Neural cell (in vitro differentiated cells): Measurements from ENCODE around the gene SEZ6. TPM values are rescaled to one million over a fixed set of nuclear protein-coding genes. Genes with fewer than 3 reads are reported as not detected.
A peak's percentile ranks its signal among the peaks of the same experiment; 100 is the strongest.

Experiments used
- H2AFZ ChIP-seq: fragments of 200-600, 300-800 bp; sonication (generic), shearing (Covaris generic); 2 replicates; pipeline ENCODE4 v1.6.0; 2014; ENCODE audit warnings: low read depth, mild to moderate bottlenecking, antibody characterized with exemption, low read length, moderate library complexity
- H3F3A ChIP-seq: fragments of 200-600 bp; shearing (Covaris generic); 2 replicates; pipeline ENCODE4 v1.6.1; 2016; ENCODE audit warnings: mild to moderate bottlenecking, moderate library complexity, mixed read lengths, antibody characterized with exemption, low read length; ENCODE audit not compliant: insufficient read depth, poor library complexity, severe bottlenecking
- H3K27ac ChIP-seq: fragments of 200-600, 300-800 bp; sonication (generic), shearing (Covaris generic); 2 replicates; pipeline ENCODE4 v1.5.1; 2014; ENCODE audit warnings: mild to moderate bottlenecking, low read length, moderate library complexity
- H3K27me3 ChIP-seq: fragments of 300-800, 200-600 bp; sonication (generic), shearing (Covaris generic); 2 replicates; pipeline ENCODE4 v1.6.0; 2014; ENCODE audit warnings: mild to moderate bottlenecking, low read depth, low read length, moderate library complexity; ENCODE audit not compliant: insufficient read depth
- H3K36me3 ChIP-seq: fragments of 300-800, 200-600 bp; sonication (generic), shearing (Covaris generic); 2 replicates; pipeline ENCODE4 v1.5.1; 2014; ENCODE audit warnings: mild to moderate bottlenecking, antibody characterized with exemption, low read length, moderate library complexity; ENCODE audit not compliant: insufficient read depth
- H3K4me2 ChIP-seq: fragments of 300-800, 200-600 bp; sonication (generic), shearing (Covaris generic); 2 replicates; pipeline ENCODE4 v1.6.0; 2014; ENCODE audit warnings: mild to moderate bottlenecking, low read length
- H3K4me3 ChIP-seq: fragments of 300-800, 200-600 bp; sonication (generic), shearing (Covaris generic); 2 replicates; pipeline ENCODE4 v1.5.1; 2014; ENCODE audit warnings: mild to moderate bottlenecking, low read length, moderate library complexity
- H3K79me2 ChIP-seq: fragments of 200-600 bp; shearing (Covaris generic); replicated peaks from 2 replicates; pipeline ENCODE4 v1.6.0; 2014; ENCODE audit warnings: mild to moderate bottlenecking, low read length, moderate library complexity; ENCODE audit not compliant: insufficient read depth
- H3K9ac ChIP-seq: fragments of 300-800, 200-600 bp; sonication (generic), shearing (Covaris generic); 2 replicates; pipeline ENCODE4 v1.6.1; 2016; ENCODE audit warnings: mild to moderate bottlenecking, low read length, mixed read lengths
- H3K9me2 ChIP-seq: fragments of 200-600 bp; shearing (Covaris generic); 2 replicates; pipeline ENCODE4 v1.6.1; 2016; ENCODE audit warnings: mild to moderate bottlenecking, low read length, mixed read lengths; ENCODE audit not compliant: insufficient read depth
- H3K9me3 ChIP-seq: fragments of 200-600, 300-800 bp; sonication (generic), shearing (Covaris generic); 2 replicates; pipeline ENCODE4 v1.6.1; 2016; ENCODE audit warnings: mild to moderate bottlenecking, mixed run types, low read length, moderate library complexity, mixed read lengths
- H4K20me1 ChIP-seq: fragments of 200-600 bp; shearing (Covaris generic); 2 replicates; pipeline ENCODE4 v1.6.1; 2016; ENCODE audit warnings: mild to moderate bottlenecking, mixed run types; ENCODE audit not compliant: insufficient read depth
- CTCF ChIP-seq: fragments of 450-650 bp; IDR thresholded peaks from 2 replicates; pipeline ENCODE4 v1.5.1; 2014; ENCODE audit warnings: antibody characterized with exemption, mild to moderate bottlenecking, moderate library complexity; ENCODE audit not compliant: poor library complexity, severe bottlenecking
- EP300 ChIP-seq: fragments of 450-650 bp; conservative IDR thresholded peaks from 2 replicates; pipeline ENCODE4 v1.6.1; 2014; ENCODE audit warnings: antibody characterized with exemption, mild to moderate bottlenecking, moderate library complexity; ENCODE audit not compliant: poor library complexity, severe bottlenecking
- EZH2 ChIP-seq: fragments of 200-600, 300-800 bp; shearing (Covaris generic), sonication (generic); IDR thresholded peaks from 2 replicates; pipeline ENCODE4 v1.6.1; 2014; ENCODE audit warnings: antibody characterized with exemption, low read length, borderline replicate concordance, mild to moderate bottlenecking; ENCODE audit not compliant: insufficient read depth, poor library complexity, severe bottlenecking
- MXI1 ChIP-seq: fragments of 450-650 bp; conservative IDR thresholded peaks from 2 replicates; pipeline ENCODE4 v1.6.1; 2014; ENCODE audit warnings: antibody characterized with exemption, mild to moderate bottlenecking; ENCODE audit not compliant: poor library complexity, severe bottlenecking
- POLR2AphosphoS5 ChIP-seq: IDR thresholded peaks from 2 replicates; pipeline ENCODE4 v1.6.1; 2012
- RAD21 ChIP-seq: fragments of 450-650 bp; conservative IDR thresholded peaks from 2 replicates; pipeline ENCODE4 v1.6.1; 2014; ENCODE audit warnings: antibody characterized with exemption, mild to moderate bottlenecking, moderate library complexity
- SMC3 ChIP-seq: fragments of 450-650 bp; conservative IDR thresholded peaks from 2 replicates; pipeline ENCODE4 v1.6.1; 2014; ENCODE audit warnings: antibody characterized with exemption, mild to moderate bottlenecking, moderate library complexity; ENCODE audit not compliant: poor library complexity
- TAF1 ChIP-seq: IDR thresholded peaks from 2 replicates; pipeline ENCODE4 v1.6.1; 2012; ENCODE audit warnings: low read depth
- polyA plus RNA-seq: library from polyadenylated mRNA; depleted of rRNA; stranded (reverse); fragments of >200 nt; gene quantifications from 2 replicates; pipeline ENCODE4 v1.2.3, GENCODE V29; 2014
- TF ChIP-seq, protein P1 (sequence below): IDR thresholded peaks from 2 replicates; pipeline ENCODE4 v1.6.1; 2012; ENCODE audit warnings: borderline replicate concordance

The SEZ6 gene
- polyA plus RNA-seq, 1 donor from 2014 or later, result 15.1 TPM

DNA sequence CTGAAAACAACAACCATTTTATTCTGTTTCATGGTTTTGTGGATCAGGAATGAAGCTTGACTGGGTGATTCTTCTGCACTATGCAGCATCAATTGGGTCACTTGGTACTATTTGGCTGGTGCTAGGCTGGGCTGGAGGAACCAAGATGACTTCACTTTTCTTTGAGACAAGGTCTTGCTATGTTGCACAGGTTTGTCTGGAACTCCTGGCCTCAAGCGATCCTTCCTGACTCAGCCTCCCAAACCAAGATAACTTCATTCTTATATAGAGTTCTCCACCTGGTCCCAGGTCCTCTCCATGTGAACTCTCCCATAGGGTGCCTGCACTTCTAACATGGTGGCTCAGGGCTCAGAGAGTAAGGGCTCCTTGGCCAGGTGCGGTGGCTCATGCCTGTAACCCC lies 35.3 kb upstream of the SEZ6 start:
- Histone ChIP-seq H3K9me3 (no peaks in the 10 kb centered on the region), H3K36me3 (no peaks in the 10 kb centered on the region), H2AFZ (no peak overlapping the region), H3K27ac (no peak overlapping the region), H3K4me3 (no peak overlapping the region), H3K9me2 (no peaks in the 10 kb centered on the region), H3K9ac (no peak overlapping the region), H3K4me2 (no peak overlapping the region), H3F3A (peaks cover 3% of the 10 kb centered on the region), H4K20me1 (no peaks in the 10 kb centered on the region), H3K79me2 (no peaks in the 10 kb centered on the region), H3K27me3 (no peaks in the 10 kb centered on the region)
- TF ChIP-seq, protein P1, sequence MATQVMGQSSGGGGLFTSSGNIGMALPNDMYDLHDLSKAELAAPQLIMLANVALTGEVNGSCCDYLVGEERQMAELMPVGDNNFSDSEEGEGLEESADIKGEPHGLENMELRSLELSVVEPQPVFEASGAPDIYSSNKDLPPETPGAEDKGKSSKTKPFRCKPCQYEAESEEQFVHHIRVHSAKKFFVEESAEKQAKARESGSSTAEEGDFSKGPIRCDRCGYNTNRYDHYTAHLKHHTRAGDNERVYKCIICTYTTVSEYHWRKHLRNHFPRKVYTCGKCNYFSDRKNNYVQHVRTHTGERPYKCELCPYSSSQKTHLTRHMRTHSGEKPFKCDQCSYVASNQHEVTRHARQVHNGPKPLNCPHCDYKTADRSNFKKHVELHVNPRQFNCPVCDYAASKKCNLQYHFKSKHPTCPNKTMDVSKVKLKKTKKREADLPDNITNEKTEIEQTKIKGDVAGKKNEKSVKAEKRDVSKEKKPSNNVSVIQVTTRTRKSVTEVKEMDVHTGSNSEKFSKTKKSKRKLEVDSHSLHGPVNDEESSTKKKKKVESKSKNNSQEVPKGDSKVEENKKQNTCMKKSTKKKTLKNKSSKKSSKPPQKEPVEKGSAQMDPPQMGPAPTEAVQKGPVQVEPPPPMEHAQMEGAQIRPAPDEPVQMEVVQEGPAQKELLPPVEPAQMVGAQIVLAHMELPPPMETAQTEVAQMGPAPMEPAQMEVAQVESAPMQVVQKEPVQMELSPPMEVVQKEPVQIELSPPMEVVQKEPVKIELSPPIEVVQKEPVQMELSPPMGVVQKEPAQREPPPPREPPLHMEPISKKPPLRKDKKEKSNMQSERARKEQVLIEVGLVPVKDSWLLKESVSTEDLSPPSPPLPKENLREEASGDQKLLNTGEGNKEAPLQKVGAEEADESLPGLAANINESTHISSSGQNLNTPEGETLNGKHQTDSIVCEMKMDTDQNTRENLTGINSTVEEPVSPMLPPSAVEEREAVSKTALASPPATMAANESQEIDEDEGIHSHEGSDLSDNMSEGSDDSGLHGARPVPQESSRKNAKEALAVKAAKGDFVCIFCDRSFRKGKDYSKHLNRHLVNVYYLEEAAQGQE, result no peak
- no peak for TF ChIP-seq EP300
- TF ChIP-seq TAF1, result no peak
- no peak for TF ChIP-seq EZH2
- TF ChIP-seq RAD21, result no peak
- no peak for TF ChIP-seq MXI1
- TF ChIP-seq SMC3, result no peak
- no peak for TF ChIP-seq POLR2AphosphoS5
- TF ChIP-seq CTCF, result no peak

DNA sequence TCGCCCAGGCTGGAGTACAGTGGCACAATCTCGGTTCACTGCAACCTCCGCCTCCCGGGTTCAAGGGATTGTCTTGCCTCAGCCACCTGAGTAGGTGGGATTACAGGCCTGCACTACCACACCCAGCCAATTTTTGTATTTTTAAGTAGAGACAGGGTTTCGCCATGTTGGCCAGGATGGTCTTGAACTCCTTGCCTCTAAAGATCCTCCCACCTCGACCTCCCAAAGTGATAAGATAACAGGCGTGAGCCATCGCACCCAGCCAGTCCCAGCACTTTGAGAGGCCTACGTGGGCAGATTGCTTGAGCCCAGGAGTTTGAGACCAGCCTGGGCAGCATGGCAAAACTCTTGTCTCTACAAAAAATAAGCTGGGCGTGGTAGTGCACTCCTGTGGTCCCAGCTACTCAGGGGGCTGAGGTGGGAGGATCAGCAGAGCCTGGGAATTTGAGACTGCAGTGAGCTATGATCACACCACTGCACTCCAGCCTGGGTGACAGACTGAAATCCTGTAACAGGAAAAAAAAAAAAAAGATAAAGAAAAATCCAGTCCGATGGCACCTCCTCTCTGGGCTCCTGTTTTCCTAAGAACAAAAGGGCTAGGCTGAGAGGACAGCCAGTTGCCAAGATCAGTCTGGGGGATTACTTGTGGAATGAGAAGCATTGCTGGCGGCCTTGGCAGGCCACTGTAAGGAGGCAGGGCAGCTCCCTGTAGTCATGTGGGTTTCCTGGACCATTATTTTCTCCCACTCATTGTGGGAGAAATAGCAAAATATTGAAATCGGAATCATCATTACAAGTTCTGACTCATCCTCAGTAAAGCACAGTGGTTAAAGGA lies 34.1 kb upstream of the SEZ6 start:
- Histone ChIP-seq H3K9me3 (peaks cover 2% of the 10 kb centered on the region), H3K4me3 (no peak overlapping the region), H3K9me2 (no peaks in the 10 kb centered on the region), H2AFZ (no peak overlapping the region), H3K79me2 (no peaks in the 10 kb centered on the region), H3K27me3 (no peaks in the 10 kb centered on the region), H3K9ac (no peak overlapping the region), H3K4me2 (no peak overlapping the region), H3F3A (peaks cover 3% of the 10 kb centered on the region), H4K20me1 (no peaks in the 10 kb centered on the region), H3K36me3 (no peaks in the 10 kb centered on the region), H3K27ac (peak overlapping the region; percentile 50)
- TF ChIP-seq TAF1 (no peak), RAD21 (no peak), EZH2 (no peak), SMC3 (no peak), POLR2AphosphoS5 (no peak), EP300 (no peak), MXI1 (no peak)
- TF ChIP-seq, protein P1, result no peak
